GM06990 (cell line): Measurements from ENCODE around the gene TERT.
"Not testable (repeated sequence)": the region's sequence is repeated elsewhere in the genome, so short reads cannot be mapped to it uniquely, and the experiment has no call there.

Experiments
- DNase-seq: peaks from one replicate; pipeline ENCODE4 v3.0.0-alpha.2; 2011; ENCODE audit not compliant: insufficient read length; ENCODE audit errors: extremely low read depth
- H3K27me3 ChIP-seq: replicated peaks from 2 replicates; pipeline ENCODE4 v1.6.0; 2011; ENCODE audit warnings: low read length; ENCODE audit not compliant: control insufficient read depth, insufficient read depth
- H3K36me3 ChIP-seq: 2 replicates; pipeline ENCODE4 v1.5.1; 2011; ENCODE audit warnings: low read length; ENCODE audit not compliant: control insufficient read depth, insufficient read depth
- H3K4me3 ChIP-seq: replicated peaks from 2 replicates; pipeline ENCODE4 v1.5.1; 2011; ENCODE audit warnings: low read depth, mild to moderate bottlenecking, control low read depth, low read length
- TF ChIP-seq, protein P1 (sequence below): IDR thresholded peaks from 2 replicates; pipeline ENCODE4 v1.5.1; 2011; ENCODE audit warnings: low read length, control low read depth, mild to moderate bottlenecking, inconsistent platforms; ENCODE audit not compliant: insufficient read depth, poor library complexity, severe bottlenecking

TERT gene

GRCh38 chr5:1326532-1326875 lies 31.6 kb upstream of the TERT start:
- H3K36me3 ChIP-seq: peaks cover 44% of the 10 kb centered on the region
- not testable (repeated sequence) for H3K4me3 ChIP-seq, DNase-seq, H3K27me3 ChIP-seq

GRCh38 chr5:1325870-1326531 lies 31.1 kb upstream of the TERT start:
- Histone ChIP-seq H3K4me3 (no peak overlapping the region), H3K27me3 (no peaks in the 10 kb centered on the region), H3K36me3 (peaks cover 40% of the 10 kb centered on the region)
- no peak for DNase-seq
- TF ChIP-seq, protein P1, sequence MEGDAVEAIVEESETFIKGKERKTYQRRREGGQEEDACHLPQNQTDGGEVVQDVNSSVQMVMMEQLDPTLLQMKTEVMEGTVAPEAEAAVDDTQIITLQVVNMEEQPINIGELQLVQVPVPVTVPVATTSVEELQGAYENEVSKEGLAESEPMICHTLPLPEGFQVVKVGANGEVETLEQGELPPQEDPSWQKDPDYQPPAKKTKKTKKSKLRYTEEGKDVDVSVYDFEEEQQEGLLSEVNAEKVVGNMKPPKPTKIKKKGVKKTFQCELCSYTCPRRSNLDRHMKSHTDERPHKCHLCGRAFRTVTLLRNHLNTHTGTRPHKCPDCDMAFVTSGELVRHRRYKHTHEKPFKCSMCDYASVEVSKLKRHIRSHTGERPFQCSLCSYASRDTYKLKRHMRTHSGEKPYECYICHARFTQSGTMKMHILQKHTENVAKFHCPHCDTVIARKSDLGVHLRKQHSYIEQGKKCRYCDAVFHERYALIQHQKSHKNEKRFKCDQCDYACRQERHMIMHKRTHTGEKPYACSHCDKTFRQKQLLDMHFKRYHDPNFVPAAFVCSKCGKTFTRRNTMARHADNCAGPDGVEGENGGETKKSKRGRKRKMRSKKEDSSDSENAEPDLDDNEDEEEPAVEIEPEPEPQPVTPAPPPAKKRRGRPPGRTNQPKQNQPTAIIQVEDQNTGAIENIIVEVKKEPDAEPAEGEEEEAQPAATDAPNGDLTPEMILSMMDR: no peak

GRCh38 chr5:1325191-1325741 lies 30.4 kb upstream of the TERT start:
- Histone ChIP-seq H3K36me3 (peaks cover 39% of the 10 kb centered on the region), H3K4me3 (no peak overlapping the region)

GRCh38 chr5:1324719-1325190 lies 29.9 kb upstream of the TERT start:
- TF ChIP-seq, protein P1: no peak
- H3K27me3 ChIP-seq: no peaks in the 10 kb centered on the region
- no peak for DNase-seq
- no peak overlapping the region for H3K4me3 ChIP-seq
- peaks cover 38% of the 10 kb centered on the region for H3K36me3 ChIP-seq

More at GRCh38 chr5:1325191-1325741, 30.4 kb upstream of the TERT start:
- no peak for DNase-seq
- no peaks in the 10 kb centered on the region for H3K27me3 ChIP-seq
- TF ChIP-seq, protein P1: no peak

DNA sequence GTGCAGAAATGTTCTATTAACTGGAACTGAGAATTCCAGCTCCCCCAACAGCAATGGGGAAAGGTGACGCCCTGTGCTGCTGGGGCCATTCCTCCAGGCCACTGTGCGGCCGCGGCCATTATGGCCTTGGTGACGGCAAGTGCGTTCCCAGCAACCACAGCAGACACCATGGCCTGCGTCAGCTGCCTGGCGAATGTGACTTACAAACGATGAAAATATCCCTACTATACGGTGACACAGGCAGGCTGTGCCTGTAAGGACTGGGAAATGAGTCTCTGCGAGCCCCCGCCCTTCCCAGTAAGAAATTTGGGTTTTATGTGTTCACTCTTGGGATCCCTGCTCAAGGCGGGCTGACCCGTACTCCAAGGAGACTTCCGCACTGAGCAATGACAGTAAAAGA lies 29.4 kb upstream of the TERT start:
- DNase-seq: peak; percentile 9
- peaks cover 42% of the 10 kb centered on the region for H3K36me3 ChIP-seq
- H3K27me3 ChIP-seq: no peaks in the 10 kb centered on the region
- no peak overlapping the region for H3K4me3 ChIP-seq
- TF ChIP-seq, protein P1: no peak

DNA sequence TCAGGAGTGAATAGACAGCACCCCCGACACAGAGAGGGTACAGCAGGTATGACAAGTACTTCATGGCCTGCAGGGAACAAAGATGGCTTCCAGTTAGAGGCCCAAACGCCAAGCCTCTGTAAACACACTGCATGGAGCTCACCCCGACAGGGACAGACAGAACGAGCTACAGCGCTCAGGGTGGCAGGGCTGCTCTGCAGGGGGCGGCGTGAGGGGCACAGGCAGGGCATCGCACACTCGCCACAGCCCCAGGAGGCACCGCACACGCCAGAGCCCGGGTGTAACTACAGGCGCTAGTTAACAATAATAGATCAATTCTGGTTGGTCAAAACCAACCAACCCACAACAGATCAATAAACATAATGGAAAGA lies 28.9 kb upstream of the TERT start:
- H3K4me3 ChIP-seq: no peak overlapping the region
- DNase-seq: no peak
- H3K36me3 ChIP-seq: peaks cover 40% of the 10 kb centered on the region
- TF ChIP-seq, protein P1: no peak
- no peaks in the 10 kb centered on the region for H3K27me3 ChIP-seq
